ENCODE measurements around the gene VGLL1.
A peak's percentile ranks its signal among the peaks of the same experiment; 100 is the strongest.

Gene VGLL1

GRCh38 chrX:136497556-136498052 lies 34.4 kb upstream of the VGLL1 start, which contains the start of gene HTATSF1 (continued):
- TF ChIP-seq ZEB2 (tag by site-specific recombination; IDR thresholded peaks at IDR 0.05), result 0 out of 2 replicates have a peak, but pooled peaks have one; percentile 40
- peak; percentile 22; the same call in 1 of the 2 replicates for TF ChIP-seq SP3 (tag by site-specific recombination; IDR thresholded peaks at IDR 0.05)
- TF ChIP-seq ZNF423 (tag by site-specific recombination; IDR thresholded peaks at IDR 0.05), result peak; percentile 53; the same call in 1 of the 2 replicates
- no peak for TF ChIP-seq ZNF529 (tag by site-specific recombination; IDR thresholded peaks at IDR 0.05; ENCODE audit: insufficient replicate concordance)
- TF ChIP-seq ZNF2 (tag by site-specific recombination; IDR thresholded peaks at IDR 0.05), result 0 out of 2 replicates have a peak, but pooled peaks have one; percentile 31
- no peak for TF ChIP-seq ZNF707 (tag by site-specific recombination; IDR thresholded peaks at IDR 0.05)
- TF ChIP-seq ZNF335 (tag by site-specific recombination; conservative IDR thresholded peaks at IDR 0.05), result peak; percentile 75
- no peak for TF ChIP-seq FEZF1 (tag by site-specific recombination; IDR thresholded peaks at IDR 0.05)
- TF ChIP-seq CTCF (tag by site-specific recombination; IDR thresholded peaks at IDR 0.05), result no peak
- no peak for TF ChIP-seq ZBTB49 (tag by site-specific recombination; IDR thresholded peaks at IDR 0.05; ENCODE audit: low read depth)
- 0 out of 2 replicates have a peak, but pooled peaks have one; percentile 15 for TF ChIP-seq SP2 (tag by site-specific recombination; IDR thresholded peaks at IDR 0.05)
- TF ChIP-seq ZBTB20 (tag by site-specific recombination; IDR thresholded peaks at IDR 0.05), result peak; percentile 21; the same call in 1 of the 2 replicates
- no peak for TF ChIP-seq KLF10 (tag by site-specific recombination; IDR thresholded peaks at IDR 0.05)
- TF ChIP-seq ZNF530 (tag by site-specific recombination; IDR thresholded peaks at IDR 0.05; ENCODE audit: low read depth), result no peak
- TF ChIP-seq ZNF362 (tag by site-specific recombination; IDR thresholded peaks at IDR 0.05), result no peak
- 0 out of 2 replicates have a peak, but pooled peaks have one; percentile 21 for TF ChIP-seq PATZ1 (tag by site-specific recombination; IDR thresholded peaks at IDR 0.05)
- TF ChIP-seq ZBTB7A (tag by site-specific recombination; IDR thresholded peaks at IDR 0.05; ENCODE audit: low read depth), result no peak
- peak; percentile 80 for TF ChIP-seq ZBTB17 (tag by site-specific recombination; IDR thresholded peaks at IDR 0.05)
- 0 out of 2 replicates have a peak, but pooled peaks have one; percentile 25 for TF ChIP-seq ZNF692 (tag by site-specific recombination; IDR thresholded peaks at IDR 0.05)
- TF ChIP-seq GLIS1 (tag by site-specific recombination; IDR thresholded peaks at IDR 0.05), result peak; percentile 53; the same call in 1 of the 2 replicates
- peak; percentile 21; the same call in 1 of the 2 replicates for TF ChIP-seq KLF17 (tag by site-specific recombination; IDR thresholded peaks at IDR 0.05)

Data from HEK293 (cell line).